ENCODE measurements around the gene HOXC13. TPM values are rescaled to one million over a fixed set of nuclear protein-coding genes. Genes with fewer than 3 reads are reported as not detected.

Gene HOXC13
- total and polyA plus RNA-seq, 2 experiments from 2014 or later: 0.10 TPM; not detected in 1

GRCh38 chr12:53988541-53989226, 50.1 kb downstream of the HOXC13 start:
- DNase-seq (ENCODE audit: low spot score): no peak
- H3K27ac Mint-ChIP-seq: no peak overlapping the region
- Histone ChIP-seq H3K9me2 (ENCODE audit: insufficient read depth) (no peaks in the 10 kb centered on the region), H4K20me1 (replicated peaks; ENCODE audit: insufficient read depth) (peaks cover 42% of the 10 kb centered on the region), H3K79me2 (replicated peaks; ENCODE audit: insufficient read depth) (no peaks in the 10 kb centered on the region), H3K27ac (ENCODE audit: low read depth) (no peak overlapping the region), H3F3A (replicated peaks; ENCODE audit: low read depth) (peaks cover 43% of the 10 kb centered on the region), H3K36me3 (ENCODE audit: insufficient read depth) (no peaks in the 10 kb centered on the region), H3K4me1 (ENCODE audit: insufficient read depth) (peaks cover 44% of the 10 kb centered on the region), H2AFZ (no peak overlapping the region), H3K4me2 (no peak overlapping the region), H3K27me3 (ENCODE audit: insufficient read depth) (peaks cover 98% of the 10 kb centered on the region), H3K4me3 (no peak overlapping the region)
- peaks cover 5% of the 10 kb centered on the region; the same call in 2 of the 3 replicates for H3K9me3 Mint-ChIP-seq
- no peaks in the 10 kb centered on the region; the same call in 2 of the 3 replicates for H3K36me3 Mint-ChIP-seq (ENCODE audit: low read depth)
- no peak overlapping the region for H3K4me3 Mint-ChIP-seq
- TF ChIP-seq REST (IDR thresholded peaks at IDR 0.05; ENCODE audit: unreplicated experiment) (no peak), ETS1 (IDR thresholded peaks at IDR 0.05) (no peak), CREB1 (CRISPR knock-in tag; IDR thresholded peaks at IDR 0.05; ENCODE audit: low read depth) (no peak), CTCF (conservative IDR thresholded peaks at IDR 0.05; ENCODE audit: low read depth in 2 of 2) (no peak), ZNF331 (CRISPR knock-in tag; IDR thresholded peaks at IDR 0.05; ENCODE audit: low read depth) (no peak), EZH2phosphoT487 (IDR thresholded peaks at IDR 0.05; ENCODE audit: unreplicated experiment) (no peak), STAT1 (IDR thresholded peaks at IDR 0.05; ENCODE audit: unreplicated experiment) (no peak), JUNB (IDR thresholded peaks at IDR 0.05; ENCODE audit: unreplicated experiment) (no peak), ZNF114 (CRISPR knock-in tag; IDR thresholded peaks at IDR 0.05) (no peak)
- TF ChIP-seq, protein P1, sequence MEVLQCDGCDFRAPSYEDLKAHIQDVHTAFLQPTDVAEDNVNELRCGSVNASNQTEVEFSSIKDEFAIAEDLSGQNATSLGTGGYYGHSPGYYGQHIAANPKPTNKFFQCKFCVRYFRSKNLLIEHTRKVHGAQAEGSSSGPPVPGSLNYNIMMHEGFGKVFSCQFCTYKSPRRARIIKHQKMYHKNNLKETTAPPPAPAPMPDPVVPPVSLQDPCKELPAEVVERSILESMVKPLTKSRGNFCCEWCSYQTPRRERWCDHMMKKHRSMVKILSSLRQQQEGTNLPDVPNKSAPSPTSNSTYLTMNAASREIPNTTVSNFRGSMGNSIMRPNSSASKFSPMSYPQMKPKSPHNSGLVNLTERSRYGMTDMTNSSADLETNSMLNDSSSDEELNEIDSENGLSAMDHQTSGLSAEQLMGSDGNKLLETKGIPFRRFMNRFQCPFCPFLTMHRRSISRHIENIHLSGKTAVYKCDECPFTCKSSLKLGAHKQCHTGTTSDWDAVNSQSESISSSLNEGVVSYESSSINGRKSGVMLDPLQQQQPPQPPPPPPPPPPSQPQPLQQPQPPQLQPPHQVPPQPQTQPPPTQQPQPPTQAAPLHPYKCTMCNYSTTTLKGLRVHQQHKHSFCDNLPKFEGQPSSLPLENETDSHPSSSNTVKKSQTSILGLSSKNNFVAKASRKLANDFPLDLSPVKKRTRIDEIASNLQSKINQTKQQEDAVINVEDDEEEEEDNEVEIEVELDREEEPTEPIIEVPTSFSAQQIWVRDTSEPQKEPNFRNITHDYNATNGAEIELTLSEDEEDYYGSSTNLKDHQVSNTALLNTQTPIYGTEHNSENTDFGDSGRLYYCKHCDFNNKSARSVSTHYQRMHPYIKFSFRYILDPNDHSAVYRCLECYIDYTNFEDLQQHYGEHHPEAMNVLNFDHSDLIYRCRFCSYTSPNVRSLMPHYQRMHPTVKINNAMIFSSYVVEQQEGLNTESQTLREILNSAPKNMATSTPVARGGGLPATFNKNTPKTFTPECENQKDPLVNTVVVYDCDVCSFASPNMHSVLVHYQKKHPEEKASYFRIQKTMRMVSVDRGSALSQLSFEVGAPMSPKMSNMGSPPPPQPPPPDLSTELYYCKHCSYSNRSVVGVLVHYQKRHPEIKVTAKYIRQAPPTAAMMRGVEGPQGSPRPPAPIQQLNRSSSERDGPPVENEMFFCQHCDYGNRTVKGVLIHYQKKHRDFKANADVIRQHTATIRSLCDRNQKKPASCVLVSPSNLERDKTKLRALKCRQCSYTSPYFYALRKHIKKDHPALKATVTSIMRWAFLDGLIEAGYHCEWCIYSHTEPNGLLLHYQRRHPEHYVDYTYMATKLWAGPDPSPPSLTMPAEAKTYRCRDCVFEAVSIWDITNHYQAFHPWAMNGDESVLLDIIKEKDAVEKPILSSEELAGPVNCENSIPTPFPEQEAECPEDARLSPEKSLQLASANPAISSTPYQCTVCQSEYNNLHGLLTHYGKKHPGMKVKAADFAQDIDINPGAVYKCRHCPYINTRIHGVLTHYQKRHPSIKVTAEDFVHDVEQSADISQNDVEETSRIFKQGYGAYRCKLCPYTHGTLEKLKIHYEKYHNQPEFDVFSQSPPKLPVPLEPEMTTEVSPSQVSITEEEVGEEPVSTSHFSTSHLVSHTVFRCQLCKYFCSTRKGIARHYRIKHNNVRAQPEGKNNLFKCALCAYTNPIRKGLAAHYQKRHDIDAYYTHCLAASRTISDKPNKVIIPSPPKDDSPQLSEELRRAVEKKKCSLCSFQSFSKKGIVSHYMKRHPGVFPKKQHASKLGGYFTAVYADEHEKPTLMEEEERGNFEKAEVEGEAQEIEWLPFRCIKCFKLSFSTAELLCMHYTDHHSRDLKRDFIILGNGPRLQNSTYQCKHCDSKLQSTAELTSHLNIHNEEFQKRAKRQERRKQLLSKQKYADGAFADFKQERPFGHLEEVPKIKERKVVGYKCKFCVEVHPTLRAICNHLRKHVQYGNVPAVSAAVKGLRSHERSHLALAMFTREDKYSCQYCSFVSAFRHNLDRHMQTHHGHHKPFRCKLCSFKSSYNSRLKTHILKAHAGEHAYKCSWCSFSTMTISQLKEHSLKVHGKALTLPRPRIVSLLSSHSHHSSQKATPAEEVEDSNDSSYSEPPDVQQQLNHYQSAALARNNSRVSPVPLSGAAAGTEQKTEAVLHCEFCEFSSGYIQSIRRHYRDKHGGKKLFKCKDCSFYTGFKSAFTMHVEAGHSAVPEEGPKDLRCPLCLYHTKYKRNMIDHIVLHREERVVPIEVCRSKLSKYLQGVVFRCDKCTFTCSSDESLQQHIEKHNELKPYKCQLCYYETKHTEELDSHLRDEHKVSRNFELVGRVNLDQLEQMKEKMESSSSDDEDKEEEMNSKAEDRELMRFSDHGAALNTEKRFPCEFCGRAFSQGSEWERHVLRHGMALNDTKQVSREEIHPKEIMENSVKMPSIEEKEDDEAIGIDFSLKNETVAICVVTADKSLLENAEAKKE (CRISPR knock-in tag; IDR thresholded peaks at IDR 0.05): no peak
- ATAC-seq: no peak
- H3K4me1 Mint-ChIP-seq: peaks cover 33% of the 10 kb centered on the region
- peaks cover 100% of the 10 kb centered on the region for H3K27me3 Mint-ChIP-seq (ENCODE audit: insufficient read depth, low read depth, poor library complexity)

Measured in GM23338 (cell line).